Nucleus accumbens (tissue), 56 donors: ENCODE results near the gene SAMD7.
A peak's percentile ranks its signal among the peaks of the same experiment; 100 is the strongest.

ENCODE experiments used
- DNase-seq, 56 donors: peaks; one replicate each; lab custom pipeline; 2025; lab: John Stamatoyannopoulos, UW

Gene SAMD7

GRCh38 chr3:169911272-169911671, at the start of gene SAMD7:
TSS of gene SAMD7 (plus strand) at chr3:169911572. CDS start at chr3:169919499, 7,927 bp downstream.
- no peak for DNase-seq

GRCh38 chr3:169861871-169862270, 49.5 kb upstream of the SAMD7 start:
- DNase-seq = no peak

- peak in 47 of 56 donors; percentile 2 to 84 (median 40) for DNase-seq
These were observed 47.9 kb upstream of the SAMD7 start for GRCh38 chr3:169863458-169863899.

- no peak for DNase-seq
These were observed 47.1 kb upstream of the SAMD7 start for GRCh38 chr3:169864270-169864669.

- no peak for DNase-seq
These were observed 46.1 kb upstream of the SAMD7 start for GRCh38 chr3:169865176-169865767.

- no peak for DNase-seq
These were observed 43.7 kb upstream of the SAMD7 start for GRCh38 chr3:169867584-169868210.

- DNase-seq = no peak
These were observed 43.0 kb upstream of the SAMD7 start for GRCh38 chr3:169868369-169868768.

- no peak for DNase-seq
These were observed 41.7 kb upstream of the SAMD7 start, which contains the start of gene LRRC31 for GRCh38 chr3:169869484-169870220. TSS of gene LRRC31 (minus strand) at chr3:169869935. CDS start at chr3:169869807, 128 bp downstream.

- no peak for DNase-seq
These were observed 40.1 kb upstream of the SAMD7 start for GRCh38 chr3:169871129-169871886.

- DNase-seq = no peak
These were observed 32.3 kb upstream of the SAMD7 start for GRCh38 chr3:169879013-169879557.

GRCh38 chr3:169879845-169880575, 31.4 kb upstream of the SAMD7 start:
- no peak for DNase-seq

GRCh38 chr3:169880576-169881250, 30.7 kb upstream of the SAMD7 start:
- no peak for DNase-seq

GRCh38 chr3:169886671-169887070, 24.7 kb upstream of the SAMD7 start:
- peak in 53 of 56 donors; percentile 2 to 84 (median 43) for DNase-seq

- DNase-seq = no peak
These were observed 19.5 kb upstream of the SAMD7 start for GRCh38 chr3:169891886-169892285.

- DNase-seq = no peak
These were observed 17.3 kb upstream of the SAMD7 start for GRCh38 chr3:169894110-169894509.

- no peak for DNase-seq
These were observed 16.3 kb upstream of the SAMD7 start for GRCh38 chr3:169895072-169895471.

GRCh38 chr3:169897284-169897683, 14.1 kb upstream of the SAMD7 start:
- no peak for DNase-seq

- no peak for DNase-seq
These were observed 9.9 kb upstream of the SAMD7 start for GRCh38 chr3:169901453-169901852.

GRCh38 chr3:169905404-169905803, 6.0 kb upstream of the SAMD7 start:
- no peak for DNase-seq
